Epithelial cell of proximal tubule (primary cell): ENCODE results near the gene ELL3. TPM values are rescaled to one million over a fixed set of nuclear protein-coding genes. Genes with fewer than 3 reads are reported as not detected.
"Not testable (repeated sequence)": the region's sequence is repeated elsewhere in the genome, so short reads cannot be mapped to it uniquely, and the experiment has no call there.

ENCODE experiments used
- DNase-seq: peaks from one replicate; pipeline ENCODE4 v3.0.0-alpha.2; 2011; ENCODE audit warnings: low read depth
- H3K4me3 ChIP-seq: 2 replicates; pipeline ENCODE4 v1.5.1; 2011; ENCODE audit warnings: low read depth, mild to moderate bottlenecking, low read length
- total RNA-seq: library from RNA; depleted of rRNA; stranded (reverse); fragments of >200 nt; gene quantifications from 2 replicates; pipeline ENCODE4 v1.2.3, GENCODE V29; 2015
- TF ChIP-seq, protein P1 (sequence below): conservative IDR thresholded peaks from 2 replicates; pipeline ENCODE4 v1.5.1; 2012; ENCODE audit warnings: low read depth, mild to moderate bottlenecking, low read length

Gene ELL3
- total RNA-seq, 1 donor from 2014 or later: 5.1 TPM

DNA sequence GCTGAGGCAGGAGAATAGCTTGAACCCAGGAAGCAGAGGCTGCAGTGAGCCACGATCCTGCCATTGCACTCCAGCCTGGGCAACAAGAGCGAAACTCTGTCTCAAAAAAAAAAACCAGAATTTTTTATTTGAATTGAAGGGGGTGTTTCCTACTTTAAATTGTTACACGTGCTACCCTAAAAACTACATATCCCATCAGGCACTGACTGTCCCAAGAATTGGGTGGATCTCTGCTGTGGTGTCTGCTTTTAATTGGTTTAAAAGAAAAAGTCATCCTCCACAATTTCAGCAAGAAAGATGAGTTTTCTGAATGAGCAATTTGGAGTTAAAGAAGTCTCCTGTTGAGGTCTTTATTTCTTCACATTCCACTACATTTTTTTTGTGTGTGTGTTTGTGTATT is 28.4 kb downstream of the ELL3 start:
- TF ChIP-seq, protein P1, sequence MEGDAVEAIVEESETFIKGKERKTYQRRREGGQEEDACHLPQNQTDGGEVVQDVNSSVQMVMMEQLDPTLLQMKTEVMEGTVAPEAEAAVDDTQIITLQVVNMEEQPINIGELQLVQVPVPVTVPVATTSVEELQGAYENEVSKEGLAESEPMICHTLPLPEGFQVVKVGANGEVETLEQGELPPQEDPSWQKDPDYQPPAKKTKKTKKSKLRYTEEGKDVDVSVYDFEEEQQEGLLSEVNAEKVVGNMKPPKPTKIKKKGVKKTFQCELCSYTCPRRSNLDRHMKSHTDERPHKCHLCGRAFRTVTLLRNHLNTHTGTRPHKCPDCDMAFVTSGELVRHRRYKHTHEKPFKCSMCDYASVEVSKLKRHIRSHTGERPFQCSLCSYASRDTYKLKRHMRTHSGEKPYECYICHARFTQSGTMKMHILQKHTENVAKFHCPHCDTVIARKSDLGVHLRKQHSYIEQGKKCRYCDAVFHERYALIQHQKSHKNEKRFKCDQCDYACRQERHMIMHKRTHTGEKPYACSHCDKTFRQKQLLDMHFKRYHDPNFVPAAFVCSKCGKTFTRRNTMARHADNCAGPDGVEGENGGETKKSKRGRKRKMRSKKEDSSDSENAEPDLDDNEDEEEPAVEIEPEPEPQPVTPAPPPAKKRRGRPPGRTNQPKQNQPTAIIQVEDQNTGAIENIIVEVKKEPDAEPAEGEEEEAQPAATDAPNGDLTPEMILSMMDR: no peak
- DNase-seq: no peak
- no peak overlapping the region for H3K4me3 ChIP-seq

DNA sequence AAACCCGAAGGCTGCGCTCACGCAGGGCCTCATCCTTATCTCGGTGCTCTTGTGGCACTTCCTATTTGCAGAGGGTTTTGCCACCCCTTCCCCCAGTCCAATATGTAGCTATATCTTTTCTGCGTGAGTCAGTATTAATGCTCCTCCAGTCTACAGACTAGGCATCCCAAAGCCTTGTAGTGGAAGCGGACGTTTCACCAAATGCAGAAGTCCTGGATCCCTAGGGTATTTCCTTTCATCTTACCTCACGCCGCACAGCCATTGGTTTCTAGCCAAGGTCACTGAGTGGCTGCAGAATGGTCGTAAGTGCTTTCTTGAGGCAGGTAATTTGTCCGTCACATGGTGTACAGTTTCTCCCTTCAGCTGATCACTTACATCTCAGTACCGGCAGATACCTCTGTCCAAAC is 29.9 kb downstream of the ELL3 start:
- DNase-seq: not testable (repeated sequence)
- H3K4me3 ChIP-seq: peak overlapping the region; percentile 81

DNA sequence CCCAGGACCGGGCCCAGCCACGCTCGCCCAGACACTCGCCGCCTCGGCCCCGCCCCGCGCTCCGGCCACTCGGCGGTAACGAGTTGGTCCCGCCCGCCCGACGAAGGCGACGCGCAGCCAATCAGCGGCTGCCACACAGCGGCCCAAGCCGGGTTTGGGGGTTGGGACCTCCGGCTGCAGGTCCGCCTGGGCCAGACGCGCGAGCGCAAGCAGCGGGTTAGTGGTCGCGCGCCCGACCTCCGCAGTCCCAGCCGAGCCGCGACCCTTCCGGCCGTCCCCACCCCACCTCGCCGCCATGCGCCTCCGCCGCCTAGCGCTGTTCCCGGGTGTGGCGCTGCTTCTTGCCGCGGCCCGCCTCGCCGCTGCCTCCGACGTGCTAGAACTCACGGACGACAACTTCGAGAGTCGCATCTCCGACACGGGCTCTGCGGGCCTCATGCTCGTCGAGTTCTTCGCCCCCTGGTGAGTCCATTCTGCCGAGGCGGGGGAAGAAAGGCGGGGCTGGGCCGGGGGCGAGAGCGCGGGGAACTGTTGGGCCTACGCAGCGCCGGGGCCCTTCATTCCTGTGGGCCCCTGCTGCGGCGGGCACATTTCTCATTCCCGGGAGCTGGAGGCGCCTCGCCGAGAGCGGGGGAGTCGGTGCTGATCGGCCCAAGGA is 30.4 kb downstream of the ELL3 start, which contains the start of gene PDIA3:
Gene PDIA3 (plus strand): TSS at position 194 of the 658 bp plus-strand sequence. CDS start 102 bp downstream, at position 296.
- H3K4me3 ChIP-seq: peak within 1 kb of the TSS; percentile 81
- DNase-seq: not testable (repeated sequence)

DNA sequence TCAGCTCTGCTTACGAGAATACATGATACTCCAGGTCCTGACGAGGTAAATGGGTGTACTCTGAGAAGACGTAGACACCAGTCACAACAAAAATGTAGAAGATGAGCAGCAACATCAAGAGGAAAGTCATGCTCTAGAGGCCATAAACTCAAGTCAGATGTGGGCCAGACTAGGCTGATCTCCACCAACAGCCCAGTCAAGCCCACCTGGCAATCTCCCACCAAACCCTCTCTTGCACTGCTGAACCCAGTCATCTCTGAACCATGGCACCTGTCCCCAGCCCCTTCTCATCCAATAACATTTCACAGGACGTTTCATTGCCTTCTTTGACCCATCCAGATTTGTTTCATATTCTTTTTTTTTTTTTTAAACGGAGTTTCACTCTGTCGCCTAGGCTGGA is 41.4 kb downstream of the ELL3 start:
- H3K4me3 ChIP-seq: no peak overlapping the region
- TF ChIP-seq, protein P1: no peak
- no peak for DNase-seq

DNA sequence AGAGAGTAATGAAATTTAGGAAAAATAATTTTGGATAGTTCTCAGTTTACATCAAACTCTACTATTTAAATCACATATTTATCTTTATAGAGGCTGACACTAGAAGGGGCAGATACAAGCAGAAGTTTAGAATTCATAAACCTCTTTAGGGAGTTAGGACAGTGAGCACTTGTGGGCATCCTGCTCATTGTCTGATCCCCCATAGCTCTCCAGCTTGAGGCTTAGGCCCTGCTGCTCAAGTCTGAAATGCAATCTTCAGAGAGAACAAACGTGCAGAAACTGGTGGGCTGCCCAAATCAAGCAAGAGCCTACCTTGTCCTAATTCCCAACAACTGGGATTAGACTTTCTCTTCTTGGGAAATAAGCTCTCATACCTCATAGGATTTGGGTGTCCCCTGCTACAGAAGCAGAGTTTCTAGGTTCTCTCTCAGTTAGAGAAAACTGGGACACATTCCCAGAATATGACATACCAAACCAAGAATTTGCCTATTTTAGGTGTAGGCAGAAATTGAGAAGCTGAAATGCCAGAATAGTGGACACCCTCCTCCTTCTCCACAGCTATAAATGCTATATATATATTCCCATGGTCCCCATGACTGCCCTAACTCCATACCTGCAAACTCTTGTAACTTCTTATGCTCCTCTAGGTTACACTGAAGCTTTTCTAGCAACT is 48.6 kb downstream of the ELL3 start:
- not testable (repeated sequence) for DNase-seq, H3K4me3 ChIP-seq

DNA sequence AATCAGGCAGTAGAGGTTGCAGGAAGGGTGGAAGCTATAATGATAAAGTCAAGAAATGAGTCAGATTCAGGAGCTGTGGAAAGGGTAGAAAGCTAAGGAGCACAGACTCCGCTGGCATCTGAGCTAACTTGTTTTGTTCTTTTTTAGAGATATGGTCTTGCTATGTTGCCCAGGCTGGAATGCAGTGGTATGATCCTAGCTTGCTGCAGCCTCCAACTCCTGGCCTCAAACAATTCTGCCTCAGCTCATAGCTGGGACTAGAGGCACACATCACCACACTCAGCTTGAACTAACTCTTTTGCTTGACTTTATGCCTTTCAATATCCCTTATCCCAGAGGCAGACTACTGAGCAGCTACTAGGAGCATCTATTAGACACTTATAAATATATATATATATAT is 50.5 kb downstream of the ELL3 start:
- not testable (repeated sequence) for DNase-seq, H3K4me3 ChIP-seq

DNA sequence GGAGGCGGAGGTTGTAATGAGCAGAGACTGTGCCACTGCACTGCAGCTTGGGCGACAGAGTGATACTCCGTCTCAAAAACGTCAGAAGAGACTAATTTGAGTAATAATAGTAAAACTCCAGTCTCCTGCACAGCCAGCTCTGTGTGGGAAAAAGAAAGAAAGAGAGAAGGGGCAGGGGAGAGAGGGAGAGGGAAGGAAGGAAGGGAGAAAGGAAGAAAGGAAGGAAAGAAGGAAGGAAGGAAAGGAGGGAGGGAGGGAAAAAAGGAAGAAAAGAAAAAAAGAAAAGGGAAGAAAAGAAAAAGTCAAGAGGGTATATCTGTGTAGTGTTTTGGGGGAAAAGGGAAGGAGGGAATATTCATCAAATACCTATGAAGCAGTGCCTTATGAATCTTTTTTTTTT is 53.6 kb downstream of the ELL3 start:
- no peak overlapping the region for H3K4me3 ChIP-seq
- TF ChIP-seq, protein P1: no peak
- no peak for DNase-seq

Other genes starting within 250 kb of the ELL3 start
- gene PPIP5K1, start 186.8 kb downstream of the ELL3 start, total RNA-seq: 5.9 and 6.7 TPM in 2 replicates
- gene CKMT1B, start 182.9 kb downstream of the ELL3 start, total RNA-seq: 2.9 and 4.3 TPM in 2 replicates
- gene STRC, start 158.2 kb downstream of the ELL3 start, total RNA-seq: 0.07 and 0.17 TPM in 2 replicates
- 0.07 and 0.17 TPM in 2 replicates for gene CATSPER2, start 128.1 kb downstream of the ELL3 start, total RNA-seq
- gene CKMT1A, start 83.1 kb downstream of the ELL3 start, total RNA-seq: 4.0 and 8.1 TPM in 2 replicates
- 216 and 243 TPM in 2 replicates for gene PDIA3, start 30.5 kb downstream of the ELL3 start, total RNA-seq
- 621 and 1,163 TPM in 2 replicates for gene SERF2, start 15.4 kb upstream of the ELL3 start, total RNA-seq
- gene SERINC4, start 23.3 kb upstream of the ELL3 start, total RNA-seq: not detected in 2 replicates
- gene HYPK, start 23.6 kb upstream of the ELL3 start, total RNA-seq: 15.6 and 28.0 TPM in 2 replicates
- 24.1 and 35.7 TPM in 2 replicates for gene MFAP1, start 47.7 kb upstream of the ELL3 start, total RNA-seq
- gene WDR76, start 50.0 kb upstream of the ELL3 start, total RNA-seq: 20.7 and 35.9 TPM in 2 replicates